Right lobe of liver (tissue), 4 donors: ENCODE results near the gene KRTAP29-1.

Experiments used
- CTCF ChIP-seq, 4 donors: fragments of 200-600 bp in 3 of 4; fragments of 450-650 bp in 1 of 4; IDR thresholded peaks; one replicate each; pipeline versions ENCODE4 v1.5.1 to v1.8.0; 2016 to 2022; ENCODE audit warnings: antibody characterized with exemption in 4 of 4, mild to moderate bottlenecking in 2 of 4
- POLR2A ChIP-seq: fragments of 450-650 bp; IDR thresholded peaks from one replicate; pipeline ENCODE4 v1.6.1; 2017; ENCODE audit warnings: antibody characterized with exemption, mild to moderate bottlenecking
- donor health status: DM: no; HTN: no; CAD: no.
- donor health status: DM: no; HTN: no; CAD: no.
- donor health status: DM: no; HTN: yes; CAD: no.

- TF ChIP-seq CTCF (IDR thresholded peaks at IDR 0.05) (no peak), POLR2A (no peak)
Observed at GRCh38 chr17:41267711-41268110, 34.9 kb downstream of the KRTAP29-1 start.
